PC-9 (cell line): ENCODE data around the gene LRRC61. TPM values are rescaled to one million over a fixed set of nuclear protein-coding genes. Genes with fewer than 3 reads are reported as not detected.
A peak's percentile ranks its signal among the peaks of the same experiment; 100 is the strongest.
"Not testable (repeated sequence)": the region's sequence is repeated elsewhere in the genome, so short reads cannot be mapped to it uniquely, and the experiment has no call there.

Source experiments
- Bru-seq: library from RNA; stranded (reverse); fragments of 400-500 nt; gene quantifications from one replicate; lab custom pipeline; 2021; lab: Mats Ljungman, UMichigan
- BruChase-seq, 2 experiments: library from RNA; stranded (reverse); fragments of 400-500 nt; gene quantifications; one replicate each; lab custom pipeline; 2021; lab: Mats Ljungman, UMichigan
- BruUV-seq: library from RNA; stranded (reverse); fragments of 400-500 nt; replicated peaks from 2 replicates; lab custom pipeline; 2021; lab: Mats Ljungman, UMichigan
- CTCF ChIA-PET: fragments of 300-600 bp; sonication (Branson Sonifier 250); formaldehyde crosslinking; loops from one replicate; lab custom pipeline; 2022; ENCODE audit warnings: antibody characterized with exemption; lab: Charles Lee
- POLR2A ChIA-PET: fragments of 300-600 bp; sonication (Branson Sonifier 250); formaldehyde crosslinking; loops from one replicate; lab custom pipeline; 2022; ENCODE audit warnings: antibody characterized with exemption; ENCODE audit not compliant: unreplicated experiment; lab: Charles Lee
- DNase-seq, 2 experiments: peaks; one replicate each; pipeline versions ENCODE4 v3.0.0 to v3.0.0-alpha.2; 2015 to 2022; ENCODE audit warnings: mixed read lengths in 1 of 2
- H2AFZ ChIP-seq: fragments of 200-600 bp; sonication (generic); 2 replicates; pipeline ENCODE4 v1.8.1; 2017; ENCODE audit warnings: antibody characterized with exemption
- H3F3A ChIP-seq: fragments of 200-600 bp; sonication (generic); 2 replicates; pipeline ENCODE4 v1.8.1; 2017; ENCODE audit warnings: antibody characterized with exemption, mild to moderate bottlenecking, low read depth; ENCODE audit not compliant: insufficient read depth
- H3K27ac ChIP-seq: fragments of 200-600 bp; sonication (generic); 2 replicates; pipeline ENCODE4 v1.6.1; 2016; ENCODE audit warnings: mixed run types
- H3K27me3 ChIP-seq: fragments of 200-600 bp; sonication (generic); 2 replicates; pipeline ENCODE4 v1.6.1; 2016; ENCODE audit warnings: low read depth, mixed run types; ENCODE audit not compliant: insufficient read depth
- H3K36me3 ChIP-seq: fragments of 200-600 bp; sonication (generic); 2 replicates; pipeline ENCODE4 v1.6.1; 2016; ENCODE audit warnings: low read depth, mixed run types
- H3K4me1 ChIP-seq: fragments of 200-600 bp; sonication (generic); replicated peaks from 2 replicates; pipeline ENCODE4 v1.6.1; 2016; ENCODE audit warnings: mixed run types; ENCODE audit not compliant: insufficient read depth
- H3K4me2 ChIP-seq: fragments of 200-600 bp; sonication (generic); 2 replicates; pipeline ENCODE4 v1.6.1; 2017; ENCODE audit warnings: mixed run types
- H3K4me3 ChIP-seq: fragments of 200-600 bp; sonication (generic); 2 replicates; pipeline ENCODE4 v1.6.1; 2016; ENCODE audit warnings: mixed run types
- H3K79me2 ChIP-seq: fragments of 200-600 bp; sonication (generic); 2 replicates; pipeline ENCODE4 v1.6.1; 2017; ENCODE audit warnings: low read depth, mixed run types
- H3K9me2 ChIP-seq: fragments of 200-600 bp; sonication (generic); 2 replicates; pipeline ENCODE4 v1.8.1; 2017; ENCODE audit warnings: mild to moderate bottlenecking; ENCODE audit not compliant: insufficient read depth
- H3K9me3 ChIP-seq: fragments of 200-600 bp; sonication (generic); 2 replicates; pipeline ENCODE4 v1.8.1; 2016; ENCODE audit warnings: low read depth; ENCODE audit not compliant: insufficient read depth
- H4K20me1 ChIP-seq: fragments of 200-600 bp; sonication (generic); 2 replicates; pipeline ENCODE4 v1.8.1; 2017; ENCODE audit not compliant: insufficient read depth
- EZH2 ChIP-seq: fragments of 200-600 bp; sonication (generic); IDR thresholded peaks from 2 replicates; pipeline ENCODE4 v1.8.0; 2017; ENCODE audit warnings: antibody characterized with exemption, low read depth
- intact Hi-C: fragments of 100-400 bp; cut with micrococcal nuclease; formaldehyde crosslinking; loops from one replicate; pipeline ENCODE4 v1.10.0; 2022; ENCODE audit not compliant: unreplicated experiment
- long read RNA-seq: library from polyadenylated mRNA; stranded (forward); transcript quantifications from one replicate; pipeline ENCODE4 v2.0.0, GENCODE V29; 2022
- total RNA-seq: library from RNA; stranded (reverse); gene quantifications from 2 replicates; pipeline ENCODE4 v1.2.3, GENCODE V29; 2021
- TF ChIP-seq, protein P1 (sequence below): fragments of 200-600 bp; sonication (generic); conservative IDR thresholded peaks from 2 replicates; pipeline ENCODE4 v1.6.1; 2017; ENCODE audit warnings: mixed run types, antibody characterized with exemption, mild to moderate bottlenecking, moderate library complexity

LRRC61 gene, protein sequence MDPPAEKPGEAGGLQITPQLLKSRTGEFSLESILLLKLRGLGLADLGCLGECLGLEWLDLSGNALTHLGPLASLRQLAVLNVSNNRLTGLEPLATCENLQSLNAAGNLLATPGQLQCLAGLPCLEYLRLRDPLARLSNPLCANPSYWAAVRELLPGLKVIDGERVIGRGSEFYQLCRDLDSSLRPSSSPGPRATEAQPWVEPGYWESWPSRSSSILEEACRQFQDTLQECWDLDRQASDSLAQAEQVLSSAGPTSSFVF
- 34.8 and 42.3 TPM in 2 replicates for total RNA-seq
- Bru-seq, nascent RNA, result percentile 74 among the genes with signal in this experiment
- BruChase-seq, experiment 1, labeled RNA remaining after a 2-hour chase, result percentile 76 among the genes with signal in this experiment
- BruChase-seq, experiment 2, labeled RNA remaining after a 6-hour chase, result percentile 71 among the genes with signal in this experiment
- long read RNA-seq, transcript LRRC61-202 (3 exons, 1,877 nt), result major isoform, 92 of 118 reads
- long read RNA-seq, partial matches to known transcripts, result 11 of 118 reads
- long read RNA-seq, other reads (novel, unspliced or antisense), result 9 of 118 reads

DNA sequence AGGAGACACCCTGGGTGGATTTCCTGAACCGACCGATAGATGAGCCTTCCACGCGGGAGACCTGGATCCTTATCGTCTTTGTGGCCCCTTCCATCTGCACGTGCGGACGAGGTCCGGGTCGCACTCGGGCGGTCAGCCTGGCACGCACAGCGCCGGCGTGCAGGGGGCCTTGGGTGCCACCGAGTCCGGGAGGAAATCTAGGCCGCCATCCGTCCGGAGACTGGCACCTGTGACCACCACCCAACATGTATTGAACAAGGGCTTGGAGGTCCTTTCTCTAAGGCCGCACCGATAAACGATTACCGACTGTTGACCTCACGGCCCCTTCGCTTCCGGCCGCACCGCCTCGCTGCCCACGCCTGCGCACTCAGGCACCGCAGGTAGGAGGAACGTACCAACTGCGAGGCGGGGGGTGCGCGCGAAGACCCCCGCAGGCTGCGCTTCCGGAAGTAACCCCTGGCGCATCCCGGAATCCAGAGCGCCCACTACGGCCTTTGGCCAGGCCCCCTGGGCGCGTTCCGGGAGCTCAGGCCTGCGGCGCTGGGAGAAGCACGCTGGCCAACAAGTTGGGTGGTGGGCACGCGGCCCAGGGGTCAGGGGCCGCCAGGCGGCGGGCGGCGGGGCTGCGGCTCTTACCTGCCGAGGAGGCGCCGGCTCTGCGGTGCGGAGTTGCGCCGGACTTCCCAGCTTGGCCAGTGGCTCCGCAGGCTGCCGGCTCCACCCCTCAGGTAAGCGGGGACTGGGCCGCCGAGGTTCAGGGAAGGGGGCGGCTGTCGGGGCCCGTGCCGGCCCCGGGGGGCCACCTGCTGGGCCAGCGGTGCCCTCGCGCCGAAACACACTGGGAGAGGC is at the start of gene LRRC61, which contains the start of gene ACTR3C:
LRRC61 (plus strand) TSS at position 523 of the 849 bp plus-strand sequence. CDS start 13,507 bp downstream, outside the sequence.
ACTR3C (minus strand) TSS at position 713 of the 849 bp plus-strand sequence. CDS start 28,249 bp downstream, outside the sequence.
- Histone ChIP-seq H3K27me3 (no peaks in the 10 kb centered on the region), H3K79me2 (peaks cover 91% of the 10 kb centered on the region), H4K20me1 (no peaks in the 10 kb centered on the region), H3K4me1 (peaks cover 54% of the 10 kb centered on the region), H3K4me2 (peak within 1 kb of the TSS; percentile 92), H3K27ac (peak within 1 kb of the TSS; percentile 83), H3K9me3 (no peaks in the 10 kb centered on the region), H3K9me2 (no peaks in the 10 kb centered on the region), H3K4me3 (peak within 1 kb of the TSS; percentile 98), H3F3A (peaks cover 37% of the 10 kb centered on the region), H2AFZ (peak within 1 kb of the TSS; percentile 99), H3K36me3 (peaks cover 48% of the 10 kb centered on the region)
- BruUV-seq, result TSS peak; percentile 63
- POLR2A ChIA-PET, result interaction anchor here (0.6 to 0.7 kb wide), 3 partner anchors 57 to 1127 kb away, joined by 3 to 6 read pairs (median 5); no protein-coding TSS in a partner anchor
- no peak for TF ChIP-seq EZH2
- TF ChIP-seq, protein P1, sequence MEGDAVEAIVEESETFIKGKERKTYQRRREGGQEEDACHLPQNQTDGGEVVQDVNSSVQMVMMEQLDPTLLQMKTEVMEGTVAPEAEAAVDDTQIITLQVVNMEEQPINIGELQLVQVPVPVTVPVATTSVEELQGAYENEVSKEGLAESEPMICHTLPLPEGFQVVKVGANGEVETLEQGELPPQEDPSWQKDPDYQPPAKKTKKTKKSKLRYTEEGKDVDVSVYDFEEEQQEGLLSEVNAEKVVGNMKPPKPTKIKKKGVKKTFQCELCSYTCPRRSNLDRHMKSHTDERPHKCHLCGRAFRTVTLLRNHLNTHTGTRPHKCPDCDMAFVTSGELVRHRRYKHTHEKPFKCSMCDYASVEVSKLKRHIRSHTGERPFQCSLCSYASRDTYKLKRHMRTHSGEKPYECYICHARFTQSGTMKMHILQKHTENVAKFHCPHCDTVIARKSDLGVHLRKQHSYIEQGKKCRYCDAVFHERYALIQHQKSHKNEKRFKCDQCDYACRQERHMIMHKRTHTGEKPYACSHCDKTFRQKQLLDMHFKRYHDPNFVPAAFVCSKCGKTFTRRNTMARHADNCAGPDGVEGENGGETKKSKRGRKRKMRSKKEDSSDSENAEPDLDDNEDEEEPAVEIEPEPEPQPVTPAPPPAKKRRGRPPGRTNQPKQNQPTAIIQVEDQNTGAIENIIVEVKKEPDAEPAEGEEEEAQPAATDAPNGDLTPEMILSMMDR, result peak; percentile 42; the same call in 1 of the 2 replicates
- DNase-seq, result peak; percentile 69 to 73
- intact Hi-C loops, result loop anchor here (1.0 to 5.0 kb wide), 5 partner anchors 15 to 789 kb away; partner anchors contain the start of genes ABCB8 and REPIN1
- CTCF ChIA-PET, result interaction anchor here (0.6 kb wide), 1 partner anchor 35 kb away, joined by 3 read pairs; no protein-coding TSS in a partner anchor

DNA sequence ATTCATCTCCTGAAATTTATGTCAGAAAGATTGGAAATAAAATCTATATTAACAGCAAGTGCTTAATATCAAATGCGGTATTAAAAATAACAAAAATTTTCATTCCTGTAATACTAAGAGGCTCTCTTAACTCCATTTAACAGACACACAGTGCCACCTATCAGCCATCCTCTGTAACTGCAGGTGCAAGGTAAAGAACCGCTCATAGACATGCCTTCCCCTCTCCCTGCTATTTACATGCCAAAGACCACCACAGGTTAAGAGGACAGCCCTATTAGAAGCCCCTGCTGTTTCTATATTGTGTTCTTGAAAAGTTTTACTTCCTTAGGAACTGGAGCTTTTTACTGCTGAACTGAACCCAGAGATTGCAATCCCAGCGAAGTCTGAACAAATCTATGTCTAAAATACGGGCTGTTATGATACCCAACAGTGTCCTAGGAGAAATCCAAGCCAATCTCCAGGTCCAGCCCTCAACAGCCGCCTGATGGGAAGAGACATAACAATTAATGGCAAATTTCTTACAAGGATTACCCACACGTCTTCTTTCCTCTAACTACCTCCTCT is 46.9 kb upstream of the LRRC61 start:
- H3K4me2 ChIP-seq, H3K36me3 ChIP-seq, H3K4me1 ChIP-seq, H3K79me2 ChIP-seq, H3K27me3 ChIP-seq, H3K27ac ChIP-seq, CTCF ChIA-PET, H2AFZ ChIP-seq, H3K4me3 ChIP-seq, H4K20me1 ChIP-seq, BruUV-seq, H3K9me3 ChIP-seq, H3K9me2 ChIP-seq, H3F3A ChIP-seq, POLR2A ChIA-PET: not testable (repeated sequence)
- DNase-seq, result peak; percentile 32 to 61
- TF ChIP-seq, protein P1, result peak; percentile 90
- intact Hi-C loops, result loop anchor here (1.0 to 2.0 kb wide), 2 partner anchors 393 to 469 kb away; no protein-coding TSS in a partner anchor

DNA sequence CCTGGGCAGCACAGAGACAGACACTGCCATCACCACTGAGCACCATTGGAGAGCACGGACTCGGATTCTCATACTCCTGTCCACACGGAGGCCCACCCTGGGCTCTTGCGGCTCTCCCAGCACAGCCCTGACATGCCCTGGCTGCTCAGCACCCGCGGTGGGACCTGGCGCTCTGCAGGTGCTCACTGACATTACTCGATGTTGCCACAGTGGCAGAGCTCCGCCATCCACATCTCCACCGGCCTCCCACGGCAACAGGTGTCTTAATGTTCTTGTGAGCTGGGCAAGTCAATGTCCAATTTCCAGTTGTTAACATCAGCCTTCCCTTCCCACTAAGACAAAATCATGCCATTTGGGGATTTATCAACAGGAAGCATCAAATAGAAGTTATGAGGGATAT is 44.8 kb upstream of the LRRC61 start:
- BruUV-seq, H3K9me3 ChIP-seq, H3K36me3 ChIP-seq, H4K20me1 ChIP-seq, POLR2A ChIA-PET, DNase-seq, H3K79me2 ChIP-seq, intact Hi-C loops, H3F3A ChIP-seq, H2AFZ ChIP-seq, H3K4me2 ChIP-seq, CTCF ChIA-PET, H3K27ac ChIP-seq, H3K4me1 ChIP-seq, H3K4me3 ChIP-seq, H3K9me2 ChIP-seq, H3K27me3 ChIP-seq: not testable (repeated sequence)

DNA sequence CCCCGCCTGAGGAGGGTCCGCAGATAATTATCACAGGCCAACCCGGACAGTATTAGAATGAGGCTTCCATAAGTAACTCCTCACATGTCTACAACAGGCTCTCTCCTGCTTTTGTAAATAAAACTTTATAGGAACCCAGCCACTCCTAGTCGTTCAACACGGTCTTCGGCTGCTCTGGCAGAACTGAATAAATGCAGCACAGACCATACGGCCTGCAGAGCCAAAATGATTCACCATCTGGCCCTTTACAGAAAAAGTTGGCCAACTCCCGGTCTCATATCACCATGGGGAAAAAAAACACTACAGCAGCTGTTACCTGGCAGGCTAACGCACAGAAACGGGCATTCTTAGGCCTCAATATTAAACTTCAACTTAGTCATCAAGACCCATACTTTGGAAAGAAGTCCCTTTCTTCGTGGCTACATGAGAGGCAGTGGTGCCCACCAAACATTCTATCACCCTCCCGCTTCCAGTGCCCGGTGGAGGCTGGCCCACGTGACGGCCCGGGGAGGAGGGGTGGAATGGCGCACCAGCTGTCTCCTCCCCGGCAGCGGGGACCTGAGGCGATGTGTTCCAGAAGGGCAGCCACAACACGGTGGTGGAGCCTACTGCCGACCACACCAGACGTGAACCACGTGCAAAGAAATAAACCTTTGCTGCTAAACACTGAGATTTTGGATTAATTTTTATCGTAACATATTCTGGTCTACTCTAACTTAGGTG is 41.3 kb upstream of the LRRC61 start:
- H3K4me1 ChIP-seq, H3K9me3 ChIP-seq, BruUV-seq, H3F3A ChIP-seq, DNase-seq, H4K20me1 ChIP-seq, H3K79me2 ChIP-seq, H3K4me3 ChIP-seq, H3K27me3 ChIP-seq, H3K9me2 ChIP-seq, H3K27ac ChIP-seq, H3K4me2 ChIP-seq, CTCF ChIA-PET, POLR2A ChIA-PET, H2AFZ ChIP-seq, H3K36me3 ChIP-seq: not testable (repeated sequence)
- intact Hi-C loops, result loop anchor here (10.0 kb wide), 2 partner anchors 493 to 893 kb away; no protein-coding TSS in a partner anchor
